Calu3 (cell line): ENCODE results near the gene FRAS1. TPM values are rescaled to one million over a fixed set of nuclear protein-coding genes. Genes with fewer than 3 reads are reported as not detected.

Experiments used
- BruUV-seq: library from RNA; stranded (reverse); fragments of 400-500 nt; replicated peaks from 2 replicates; lab custom pipeline; 2021; lab: Mats Ljungman, UMichigan
- CTCF ChIA-PET: fragments of 300-600 bp; sonication (Branson Sonifier 250); formaldehyde crosslinking; loops from one replicate; lab custom pipeline; 2022; ENCODE audit warnings: antibody characterized with exemption; lab: Charles Lee
- DNase-seq: peaks from one replicate; pipeline ENCODE4 v3.0.0; 2022
- H3K27ac Mint-ChIP-seq: one replicate; pipeline ENCODE4 v1.8.0; 2022; ENCODE audit warnings: mixed read lengths; ENCODE audit not compliant: unreplicated experiment
- H3K27me3 Mint-ChIP-seq: one replicate; pipeline ENCODE4 v1.8.0; 2022; ENCODE audit warnings: mixed read lengths; ENCODE audit not compliant: unreplicated experiment
- H3K36me3 Mint-ChIP-seq: one replicate; pipeline ENCODE4 v1.8.0; 2022; ENCODE audit warnings: mild to moderate bottlenecking, moderate library complexity, mixed read lengths; ENCODE audit not compliant: insufficient read depth, unreplicated experiment
- H3K4me1 Mint-ChIP-seq: one replicate; pipeline ENCODE4 v1.8.0; 2022; ENCODE audit warnings: mild to moderate bottlenecking, low read depth, mixed read lengths; ENCODE audit not compliant: unreplicated experiment
- H3K4me3 Mint-ChIP-seq: one replicate; pipeline ENCODE4 v1.8.0; 2022; ENCODE audit warnings: mild to moderate bottlenecking, low read depth, moderate library complexity, mixed read lengths; ENCODE audit not compliant: unreplicated experiment
- H3K9me3 Mint-ChIP-seq: one replicate; pipeline ENCODE4 v1.8.0; 2022; ENCODE audit warnings: low read depth, mixed read lengths; ENCODE audit not compliant: unreplicated experiment
- CTCF ChIP-seq: fragments of 200-600 bp; IDR thresholded peaks from one replicate; pipeline ENCODE4 v1.8.0; 2022; ENCODE audit warnings: antibody characterized with exemption; ENCODE audit not compliant: unreplicated experiment
- intact Hi-C: fragments of 100-400 bp; cut with micrococcal nuclease; formaldehyde crosslinking; loops from one replicate; pipeline ENCODE4 v1.10.0; 2022; ENCODE audit not compliant: unreplicated experiment
- total RNA-seq: library from RNA; stranded (reverse); gene quantifications from 2 replicates; pipeline ENCODE4 v1.2.3, GENCODE V29; 2022

The FRAS1 gene
- total RNA-seq, 1 experiment from 2014 or later: 29.4 TPM

GRCh38 chr4:78018271-78019049 is 38.7 kb upstream of the FRAS1 start:
- Mint-ChIP-seq H3K27me3 (no peaks in the 10 kb centered on the region), H3K4me3 (no peak overlapping the region), H3K4me1 (no peaks in the 10 kb centered on the region), H3K36me3 (no peaks in the 10 kb centered on the region), H3K9me3 (no peaks in the 10 kb centered on the region), H3K27ac (no peak overlapping the region)
- TF ChIP-seq CTCF: no peak
- no TSS peak for BruUV-seq
- CTCF ChIA-PET: no interaction called here
- intact Hi-C loops: no loop called here
- no peak for DNase-seq

GRCh38 chr4:78019414-78019813 is 37.7 kb upstream of the FRAS1 start:
- H3K4me3 Mint-ChIP-seq: no peak overlapping the region
- CTCF ChIA-PET: no interaction called here
- no peak for TF ChIP-seq CTCF
- H3K9me3 Mint-ChIP-seq: no peaks in the 10 kb centered on the region
- H3K36me3 Mint-ChIP-seq: no peaks in the 10 kb centered on the region
- no peak overlapping the region for H3K27ac Mint-ChIP-seq
- H3K4me1 Mint-ChIP-seq: no peaks in the 10 kb centered on the region
- H3K27me3 Mint-ChIP-seq: no peaks in the 10 kb centered on the region
- intact Hi-C loops: no loop called here
- DNase-seq: no peak
- no TSS peak for BruUV-seq

- no peaks in the 10 kb centered on the region for H3K36me3 Mint-ChIP-seq
- no peaks in the 10 kb centered on the region for H3K4me1 Mint-ChIP-seq
- no TSS peak for BruUV-seq
- H3K4me3 Mint-ChIP-seq: no peak overlapping the region
- DNase-seq: no peak
- intact Hi-C loops: no loop called here
- no peaks in the 10 kb centered on the region for H3K9me3 Mint-ChIP-seq
- no peaks in the 10 kb centered on the region for H3K27me3 Mint-ChIP-seq
- H3K27ac Mint-ChIP-seq: no peak overlapping the region
- CTCF ChIA-PET: no interaction called here
- TF ChIP-seq CTCF: no peak
These were observed 36.4 kb upstream of the FRAS1 start for GRCh38 chr4:78020677-78021076.

GRCh38 chr4:78022517-78022916 is 34.6 kb upstream of the FRAS1 start:
- DNase-seq: no peak
- no peak for TF ChIP-seq CTCF
- no peak overlapping the region for H3K4me3 Mint-ChIP-seq
- CTCF ChIA-PET: no interaction called here
- intact Hi-C loops: no loop called here
- no peaks in the 10 kb centered on the region for H3K27me3 Mint-ChIP-seq
- no peaks in the 10 kb centered on the region for H3K4me1 Mint-ChIP-seq
- H3K27ac Mint-ChIP-seq: no peak overlapping the region
- H3K9me3 Mint-ChIP-seq: no peaks in the 10 kb centered on the region
- H3K36me3 Mint-ChIP-seq: no peaks in the 10 kb centered on the region
- BruUV-seq: no TSS peak
